GM19468 (cell line): ENCODE results near the gene EHF.

Source experiments
- ATAC-seq: cut with Tn5 transposase; IDR thresholded peaks from one replicate; pipeline ENCODE4 v1.9.1; 2021; ENCODE audit warnings: mild to moderate bottlenecking, moderate library complexity, moderate number of reproducible peaks; ENCODE audit not compliant: unreplicated experiment; ENCODE audit errors: extremely low read depth

EHF gene

GRCh38 chr11:34601085-34601444 lies 19.8 kb upstream of the EHF start:
- no peak for ATAC-seq

- ATAC-seq: no peak
These were observed 19.3 kb upstream of the EHF start for GRCh38 chr11:34601609-34602008.

GRCh38 chr11:34602245-34602644 lies 18.6 kb upstream of the EHF start:
- ATAC-seq: no peak

- no peak for ATAC-seq
These were observed 17.5 kb upstream of the EHF start for GRCh38 chr11:34603129-34604001.

DNA sequence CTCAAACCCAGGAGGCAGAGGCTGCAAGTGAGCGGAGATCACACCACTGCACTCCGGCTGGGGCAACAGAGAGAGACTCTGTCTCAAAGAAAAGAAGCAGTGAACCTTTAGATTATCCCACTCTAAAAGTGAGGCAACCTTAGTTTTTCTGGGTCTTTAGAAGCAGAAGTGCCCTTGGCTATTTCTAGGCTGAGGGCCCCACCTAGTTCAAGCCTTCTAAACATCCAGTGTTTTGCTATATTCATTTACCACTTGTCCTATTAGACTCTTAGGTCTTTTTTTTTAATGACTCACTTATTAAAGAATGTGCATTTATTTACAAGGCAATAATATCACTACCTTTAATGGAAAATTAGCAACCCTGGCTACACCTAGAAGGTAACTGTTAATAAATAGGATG lies 16.7 kb upstream of the EHF start:
- ATAC-seq: no peak

DNA sequence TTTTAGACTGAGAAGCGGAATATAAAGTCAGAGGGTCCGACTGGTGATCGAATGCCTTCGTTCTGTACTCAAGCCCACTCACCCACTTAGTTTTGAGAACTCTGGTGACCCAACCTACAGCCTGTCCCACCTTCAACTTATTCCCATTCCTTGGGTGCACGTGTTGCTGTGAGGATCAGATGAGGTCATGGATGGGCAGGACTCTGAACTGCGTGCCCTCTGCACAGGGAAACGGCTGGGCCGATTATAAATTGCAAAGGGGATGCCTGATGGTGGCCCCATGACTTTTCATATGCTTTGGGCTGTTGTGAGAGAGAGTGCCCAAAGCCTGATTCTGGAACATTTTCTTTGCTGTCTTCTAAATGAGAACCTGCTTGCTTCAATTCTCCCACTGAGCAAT lies 16.0 kb upstream of the EHF start:
- ATAC-seq: no peak

DNA sequence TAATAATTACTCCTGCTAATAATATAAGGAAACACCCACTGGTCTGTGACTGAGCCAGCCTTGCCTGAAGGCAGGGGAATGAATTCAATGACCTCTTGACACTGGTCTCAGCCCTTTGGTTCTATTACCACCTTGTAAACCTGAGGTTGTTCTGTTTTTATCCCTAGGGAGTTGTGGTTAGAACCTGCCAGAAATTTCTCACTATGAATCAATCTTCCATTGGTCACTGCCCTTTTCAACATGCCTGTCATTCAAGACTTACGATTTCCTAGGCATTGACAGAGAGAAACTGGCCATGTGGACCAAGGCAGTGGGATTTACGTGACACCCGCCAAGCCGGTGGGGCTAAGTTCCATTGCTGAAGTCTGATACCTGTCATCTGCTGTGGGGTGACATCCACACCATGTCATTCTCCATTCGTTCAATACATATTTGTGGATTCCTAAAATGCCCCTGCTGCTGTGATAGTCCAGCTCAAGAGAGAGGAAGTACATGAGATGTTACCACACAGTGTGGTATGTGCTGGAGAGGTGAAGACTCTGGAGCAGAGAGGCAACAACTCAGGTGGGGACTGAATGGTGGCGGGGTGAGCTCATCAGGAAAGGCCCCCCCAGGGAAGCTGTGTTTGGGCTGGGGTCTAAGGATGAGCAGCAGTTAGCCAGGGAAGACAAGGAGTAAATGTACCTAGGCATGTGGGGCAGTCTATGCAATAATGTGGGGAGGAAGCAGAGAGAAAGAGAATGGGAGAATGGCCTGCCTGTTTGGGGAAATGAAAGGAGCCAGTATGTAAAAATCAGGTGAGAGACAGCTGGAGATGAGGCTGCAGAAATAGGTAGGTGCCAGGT lies 15.2 kb upstream of the EHF start:
- ATAC-seq: no peak

DNA sequence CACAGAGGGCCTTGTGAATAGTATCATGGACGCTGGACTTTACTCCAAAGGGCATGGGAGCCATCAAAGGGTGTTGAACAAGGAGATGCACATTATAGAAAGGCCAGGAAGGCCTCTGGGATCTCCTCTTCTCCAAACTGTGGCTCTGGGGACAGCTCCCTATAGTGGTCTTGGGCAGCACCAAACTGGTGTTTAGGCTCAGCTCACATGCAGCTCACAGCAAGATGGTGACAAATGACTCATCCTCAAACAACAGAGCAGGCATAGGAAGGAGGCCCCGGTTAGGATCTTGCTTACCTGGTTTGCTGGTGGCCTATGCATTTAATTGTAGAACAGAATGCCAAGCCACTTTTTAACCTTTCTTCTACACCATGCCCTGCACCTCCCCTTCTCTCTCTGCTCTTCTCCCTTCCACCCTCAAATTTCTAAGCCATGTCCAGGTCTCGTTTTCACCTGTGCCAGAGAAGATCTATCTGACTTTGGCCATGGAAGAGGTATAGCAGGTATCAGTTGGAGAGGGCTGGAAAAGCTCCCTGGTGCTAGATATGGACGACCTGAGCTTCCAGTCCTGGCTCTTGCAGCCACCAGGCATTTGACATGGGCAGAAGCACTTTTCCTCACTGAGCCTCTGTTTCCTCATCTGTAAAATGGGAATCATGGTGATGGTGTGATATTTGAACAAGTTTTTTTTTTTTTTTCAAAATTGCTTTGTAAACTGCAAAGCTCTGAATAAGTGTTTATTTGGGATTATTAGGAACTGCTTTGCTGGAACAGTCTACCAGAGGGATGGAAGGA lies 14.4 kb upstream of the EHF start:
- ATAC-seq: no peak

- ATAC-seq: no peak
These were observed 11.6 kb upstream of the EHF start for GRCh38 chr11:34609187-34609751.

GRCh38 chr11:34609850-34610249 lies 11.0 kb upstream of the EHF start:
- ATAC-seq: no peak

GRCh38 chr11:34610324-34611041 lies 10.4 kb upstream of the EHF start:
- ATAC-seq: no peak

DNA sequence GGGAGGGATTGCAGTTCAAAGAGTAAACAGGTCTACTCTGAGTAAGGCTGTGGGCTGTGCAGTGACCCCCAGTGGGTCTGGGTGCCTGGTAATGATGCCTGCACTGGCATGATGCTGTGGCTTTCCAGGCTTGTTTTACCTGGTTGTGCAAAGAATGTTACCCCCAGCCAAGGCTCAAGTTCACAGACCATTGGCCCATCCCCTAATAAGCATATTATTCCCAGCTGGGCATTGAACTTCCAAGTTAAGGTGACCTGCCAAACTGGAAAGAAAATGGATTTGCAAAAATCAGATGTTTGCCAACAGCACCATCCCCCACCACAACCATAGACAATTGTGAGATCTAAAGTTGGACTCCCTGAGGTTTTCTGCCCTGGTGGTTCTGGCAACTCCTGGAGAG lies 7.9 kb upstream of the EHF start:
- ATAC-seq: no peak

DNA sequence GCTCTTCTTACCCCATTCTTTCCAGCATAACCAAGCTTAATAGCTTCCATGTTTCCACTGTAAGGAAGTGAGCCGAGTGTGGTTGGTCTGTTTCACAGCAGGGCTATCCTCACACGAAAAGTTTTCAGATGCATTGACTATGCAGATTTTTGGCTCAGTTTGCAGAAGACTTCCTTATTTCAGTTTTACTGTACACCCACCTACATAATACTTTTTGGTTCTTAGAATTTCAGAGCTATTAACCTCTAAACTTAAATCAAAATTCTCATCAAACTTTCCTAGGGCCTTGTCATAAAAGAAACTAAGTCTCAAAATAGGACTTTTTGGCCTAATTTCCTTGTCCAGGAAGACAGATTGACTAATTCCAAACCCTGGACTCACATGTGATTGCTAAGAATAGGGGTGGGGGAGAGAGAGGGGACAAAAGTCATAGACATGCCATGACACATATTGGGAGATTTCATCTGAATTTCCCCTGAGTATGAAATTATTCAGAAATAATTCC lies 7.3 kb upstream of the EHF start:
- no peak for ATAC-seq

- peak; percentile 26 for ATAC-seq
These were observed 6.4 kb upstream of the EHF start for GRCh38 chr11:34614344-34615104.

- no peak for ATAC-seq
These were observed 4.8 kb upstream of the EHF start for GRCh38 chr11:34616086-34616485.

DNA sequence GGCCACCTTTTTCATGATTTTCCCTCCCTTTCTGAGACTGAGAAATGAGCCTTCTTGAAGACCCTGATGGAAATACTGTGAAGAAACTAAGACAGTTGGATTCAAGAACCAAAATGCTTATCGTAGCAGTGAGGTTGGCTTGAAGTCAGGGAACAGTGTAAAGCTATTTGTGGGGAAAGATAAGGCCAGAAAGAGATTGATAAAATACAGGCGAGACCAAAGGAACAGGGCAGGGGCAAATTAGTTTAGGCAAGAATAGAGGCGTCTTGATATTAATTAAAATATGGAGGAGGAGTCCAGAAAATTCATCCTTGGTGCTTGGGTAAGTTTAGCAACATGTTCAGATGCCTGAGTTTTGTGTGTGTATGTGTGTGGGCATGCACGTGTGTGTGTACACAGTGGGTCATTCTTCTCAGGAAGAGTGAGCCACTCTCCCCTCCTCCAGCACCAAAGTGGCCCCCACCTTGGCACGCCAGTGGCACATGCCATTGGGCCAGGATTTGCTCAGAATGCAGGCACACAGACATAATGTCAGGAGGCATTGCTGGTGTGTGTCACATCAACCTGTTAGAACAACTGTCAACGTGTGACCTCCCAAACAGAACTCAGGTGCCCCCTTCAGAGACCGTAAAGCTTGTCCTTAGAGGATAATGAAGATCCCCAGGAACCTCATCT lies 3.9 kb upstream of the EHF start:
- ATAC-seq: no peak

GRCh38 chr11:34618406-34618805 lies 2.5 kb upstream of the EHF start:
- ATAC-seq: no peak

- ATAC-seq: no peak
These were observed 1.8 kb upstream of the EHF start for GRCh38 chr11:34619062-34619516.
